CD8-positive, alpha-beta memory T cell (primary cell): Measurements from ENCODE around the gene PCSK2. TPM values are rescaled to one million over a fixed set of nuclear protein-coding genes. Genes with fewer than 3 reads are reported as not detected.

Source experiments
- CTCF ChIA-PET: fragments of 350-600 bp; sonication (Branson Sonifier 250); formaldehyde crosslinking; loops from one replicate; lab custom pipeline; 2021; ENCODE audit warnings: antibody characterized with exemption; lab: Charles Lee
- POLR2A ChIA-PET: fragments of 350-600 bp; sonication (Branson Sonifier 250); formaldehyde crosslinking; loops from one replicate; lab custom pipeline; 2021; ENCODE audit warnings: antibody characterized with exemption; lab: Charles Lee
- DNase-seq, 5 donors: peaks; one replicate each; pipeline versions ENCODE4 v3.0.0 to v3.0.0-alpha.2; 2020 to 2022; ENCODE audit warnings: mixed read lengths in 1 of 5
- H3K27ac ChIP-seq: one replicate; pipeline ENCODE4 v1.7.0; 2013; ENCODE audit warnings: low read depth, mild to moderate bottlenecking, low read length, moderate library complexity
- H3K27me3 ChIP-seq: 2 replicates; pipeline ENCODE4 v1.7.0; 2013; ENCODE audit warnings: low read length, mild to moderate bottlenecking; ENCODE audit not compliant: insufficient read depth, poor library complexity, severe bottlenecking
- H3K36me3 ChIP-seq: 2 replicates; pipeline ENCODE4 v1.7.0; 2013; ENCODE audit warnings: mild to moderate bottlenecking, low read length, moderate library complexity; ENCODE audit not compliant: insufficient read depth
- H3K4me1 ChIP-seq: 2 replicates; pipeline ENCODE4 v1.7.0; 2013; ENCODE audit warnings: mild to moderate bottlenecking, low read length, moderate library complexity; ENCODE audit not compliant: insufficient read depth
- H3K4me3 ChIP-seq: 2 replicates; pipeline ENCODE4 v1.7.0; 2013; ENCODE audit warnings: mild to moderate bottlenecking, low read length
- H3K9me3 ChIP-seq: 2 replicates; pipeline ENCODE4 v1.7.0; 2013; ENCODE audit warnings: mild to moderate bottlenecking, low read length
- H3K27ac Mint-ChIP-seq, 8 donors: one replicate each; pipeline ENCODE4 v1.8.0; 2020 to 2021; ENCODE audit warnings: mixed read lengths in 8 of 8, mild to moderate bottlenecking in 6 of 8, inconsistent platforms in 3 of 8, moderate library complexity in 3 of 8
- H3K27me3 Mint-ChIP-seq, 2 donors: one replicate each; pipeline ENCODE4 v1.8.0; 2020 to 2021; ENCODE audit warnings: mixed read lengths in 2 of 2, mild to moderate bottlenecking in 1 of 2, moderate library complexity in 1 of 2
- H3K36me3 Mint-ChIP-seq, 3 donors: one replicate each; pipeline ENCODE4 v1.8.0; 2020 to 2021; ENCODE audit warnings: mixed read lengths in 3 of 3, inconsistent platforms in 1 of 3, mild to moderate bottlenecking in 1 of 3
- H3K4me1 Mint-ChIP-seq, 3 donors: one replicate each; pipeline ENCODE4 v1.8.0; 2020 to 2021; ENCODE audit warnings: mixed read lengths in 3 of 3, inconsistent platforms in 1 of 3, mild to moderate bottlenecking in 1 of 3
- H3K4me3 Mint-ChIP-seq, 7 donors: one replicate each; pipeline ENCODE4 v1.8.0; 2020 to 2021; ENCODE audit warnings: mixed read lengths in 7 of 7, mild to moderate bottlenecking in 6 of 7, moderate library complexity in 4 of 7, inconsistent platforms in 2 of 7
- H3K9me3 Mint-ChIP-seq, 5 donors: one replicate each; pipeline ENCODE4 v1.8.0; 2020 to 2022; ENCODE audit warnings: mixed read lengths in 5 of 5, mild to moderate bottlenecking in 3 of 5, moderate library complexity in 2 of 5, inconsistent platforms in 1 of 5
- polyA plus RNA-seq: library from polyadenylated mRNA; unstranded; fragments of 300-500 nt; fragmentation: Illumina TruSeq; gene quantifications from one replicate; pipeline ENCODE4 v1.2.3, GENCODE V29; 2021
- total RNA-seq, 2 experiments: library from RNA; stranded (reverse); gene quantifications; one replicate each; pipeline ENCODE4 v1.2.3, GENCODE V29; 2021

The PCSK2 gene
- total and polyA plus RNA-seq, 3 experiments from 2014 or later = not detected

GRCh38 chr20:17345321-17345720 lies 118.5 kb downstream of the PCSK2 start:
- Mint-ChIP-seq H3K4me1 (no peaks in the 10 kb centered on the region), H3K27me3 (peaks cover 6 to 15% of the 10 kb centered on the region in 2 donors), H3K27ac (no peak overlapping the region), H3K36me3 (no peaks in the 10 kb centered on the region), H3K9me3 (peaks cover 0 to 4% (median 0%) of the 10 kb centered on the region in 5 donors), H3K4me3 (no peak overlapping the region)
- Histone ChIP-seq H3K36me3 (no peaks in the 10 kb centered on the region), H3K9me3 (no peaks in the 10 kb centered on the region), H3K4me3 (no peak overlapping the region), H3K27ac (no peak overlapping the region), H3K4me1 (no peaks in the 10 kb centered on the region), H3K27me3 (no peaks in the 10 kb centered on the region)
- no peak for DNase-seq
- POLR2A ChIA-PET = no interaction called here
- CTCF ChIA-PET = no interaction called here

DNA sequence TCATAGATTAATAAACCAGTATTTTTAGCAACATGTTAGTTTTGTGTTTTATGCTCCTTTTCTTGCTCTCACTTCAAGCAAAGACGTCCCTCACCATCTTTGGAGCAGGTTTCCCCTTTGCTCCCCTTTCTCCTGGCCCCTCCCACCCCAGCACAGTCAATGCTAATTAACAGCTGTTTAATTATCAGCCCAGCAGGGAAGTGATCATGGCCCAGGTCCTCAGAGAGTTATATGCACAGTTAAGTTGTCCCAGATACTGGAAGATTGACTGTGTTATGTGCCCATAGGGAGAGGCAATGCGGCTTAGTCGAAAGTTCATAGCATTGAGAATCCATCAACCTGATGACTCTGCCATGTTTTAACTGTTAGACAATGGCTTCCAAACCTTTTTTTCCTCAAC lies 123.5 kb downstream of the PCSK2 start:
- ChIA-PET POLR2A (no interaction called here), CTCF (no interaction called here)
- Mint-ChIP-seq H3K27me3 (peaks cover 7 to 22% of the 10 kb centered on the region in 2 donors), H3K9me3 (peaks cover 0 to 5% (median 0%) of the 10 kb centered on the region in 5 donors), H3K27ac (no peak overlapping the region), H3K36me3 (no peaks in the 10 kb centered on the region), H3K4me3 (no peak overlapping the region), H3K4me1 (no peaks in the 10 kb centered on the region)
- H3K9me3 ChIP-seq = no peaks in the 10 kb centered on the region
- H3K27ac ChIP-seq = no peak overlapping the region
- H3K27me3 ChIP-seq = no peaks in the 10 kb centered on the region
- DNase-seq = no peak
- no peak overlapping the region for H3K4me3 ChIP-seq
- H3K4me1 ChIP-seq = no peaks in the 10 kb centered on the region
- no peaks in the 10 kb centered on the region for H3K36me3 ChIP-seq

- Mint-ChIP-seq H3K27ac (no peak overlapping the region), H3K36me3 (no peaks in the 10 kb centered on the region), H3K27me3 (peaks cover 2 to 4% of the 10 kb centered on the region in 2 donors), H3K9me3 (no peaks in the 10 kb centered on the region), H3K4me3 (no peak overlapping the region), H3K4me1 (no peaks in the 10 kb centered on the region)
- Histone ChIP-seq H3K27ac (no peak overlapping the region), H3K9me3 (no peaks in the 10 kb centered on the region), H3K4me1 (no peaks in the 10 kb centered on the region), H3K27me3 (no peaks in the 10 kb centered on the region), H3K4me3 (no peak overlapping the region), H3K36me3 (no peaks in the 10 kb centered on the region)
- ChIA-PET POLR2A (no interaction called here), CTCF (no interaction called here)
- DNase-seq = no peak
Measured at GRCh38 chr20:17357238-17357637, 130.4 kb downstream of the PCSK2 start.

DNA sequence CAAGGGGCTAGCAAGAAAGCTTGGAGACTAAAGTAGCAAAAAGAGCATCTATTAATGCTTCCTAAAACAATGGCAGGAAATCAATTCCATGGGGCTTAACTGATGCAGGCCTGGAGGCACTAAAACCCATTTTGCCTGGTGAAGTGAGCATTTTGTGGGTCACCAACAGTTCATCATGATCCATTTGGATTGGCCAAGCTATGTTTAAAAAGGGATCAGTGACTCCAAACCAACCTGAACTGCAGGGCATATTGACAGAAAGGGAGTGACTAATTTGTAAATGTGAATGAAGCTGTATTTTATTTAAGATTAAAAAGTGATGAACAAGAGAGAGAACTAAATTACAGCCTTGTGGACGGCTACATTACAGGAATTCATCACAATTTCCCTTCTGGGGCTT lies 132.0 kb downstream of the PCSK2 start:
- Mint-ChIP-seq H3K4me3 (no peak overlapping the region), H3K36me3 (no peaks in the 10 kb centered on the region), H3K9me3 (no peaks in the 10 kb centered on the region), H3K4me1 (no peaks in the 10 kb centered on the region), H3K27ac (no peak overlapping the region), H3K27me3 (peaks cover 0 to 4% of the 10 kb centered on the region in 2 donors)
- CTCF ChIA-PET = no interaction called here
- no peak for DNase-seq
- H3K27me3 ChIP-seq = no peaks in the 10 kb centered on the region
- no peaks in the 10 kb centered on the region for H3K9me3 ChIP-seq
- no peaks in the 10 kb centered on the region for H3K4me1 ChIP-seq
- H3K27ac ChIP-seq = no peak overlapping the region
- H3K4me3 ChIP-seq = no peak overlapping the region
- POLR2A ChIA-PET = no interaction called here
- no peaks in the 10 kb centered on the region for H3K36me3 ChIP-seq

DNA sequence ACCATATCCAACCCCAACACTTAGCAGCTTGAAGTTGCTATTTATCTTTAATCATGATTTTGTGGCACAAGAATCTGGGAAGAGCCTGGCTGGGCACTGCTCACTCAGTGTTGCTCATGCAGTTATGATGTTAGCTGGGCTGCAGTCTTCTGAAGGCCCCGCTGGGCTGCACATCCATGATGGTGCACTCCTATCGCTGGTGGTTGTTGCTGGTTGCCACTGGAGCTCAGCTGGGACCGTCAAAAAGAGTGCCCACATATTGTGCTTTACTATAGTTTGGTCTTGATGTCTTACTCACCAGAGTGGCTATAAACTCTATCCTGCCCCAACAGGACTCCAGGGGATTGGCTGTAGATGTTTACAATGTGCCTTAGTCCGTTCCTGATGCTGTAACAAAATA lies 137.8 kb downstream of the PCSK2 start:
- Mint-ChIP-seq H3K27me3 (peaks cover 0 to 4% of the 10 kb centered on the region in 2 donors), H3K9me3 (no peaks in the 10 kb centered on the region), H3K27ac (no peak overlapping the region), H3K4me1 (no peaks in the 10 kb centered on the region), H3K4me3 (no peak overlapping the region), H3K36me3 (no peaks in the 10 kb centered on the region)
- H3K27me3 ChIP-seq = no peaks in the 10 kb centered on the region
- CTCF ChIA-PET = no interaction called here
- H3K4me1 ChIP-seq = no peaks in the 10 kb centered on the region
- POLR2A ChIA-PET = no interaction called here
- no peak overlapping the region for H3K27ac ChIP-seq
- H3K36me3 ChIP-seq = no peaks in the 10 kb centered on the region
- H3K9me3 ChIP-seq = no peaks in the 10 kb centered on the region
- no peak for DNase-seq
- H3K4me3 ChIP-seq = no peak overlapping the region

DNA sequence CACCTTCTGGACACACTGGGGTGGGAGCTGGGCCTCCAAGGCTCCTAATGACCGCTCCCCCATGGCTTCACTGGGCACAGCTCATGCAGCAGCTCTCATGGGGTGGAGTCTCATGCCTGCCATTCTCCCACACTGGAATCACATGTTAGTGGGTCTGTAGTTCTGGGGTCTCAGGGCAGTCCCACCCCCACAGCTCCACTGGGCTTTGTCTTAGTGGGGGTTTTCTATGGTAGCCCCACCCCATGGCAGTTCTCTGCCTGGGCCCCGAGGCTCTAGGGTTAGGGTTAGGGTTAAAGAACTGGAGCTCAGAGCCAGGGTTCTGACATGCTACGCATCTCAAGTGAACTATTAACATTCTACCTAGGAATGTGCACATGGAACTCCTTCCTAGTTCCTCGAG lies 139.0 kb downstream of the PCSK2 start:
- no peak overlapping the region for H3K27ac Mint-ChIP-seq
- Histone ChIP-seq H3K36me3 (no peaks in the 10 kb centered on the region), H3K4me3 (no peak overlapping the region), H3K27me3 (no peaks in the 10 kb centered on the region), H3K9me3 (no peaks in the 10 kb centered on the region), H3K4me1 (no peaks in the 10 kb centered on the region), H3K27ac (no peak overlapping the region)
- peaks cover 0 to 7% of the 10 kb centered on the region in 2 donors for H3K27me3 Mint-ChIP-seq
- no peaks in the 10 kb centered on the region for H3K36me3 Mint-ChIP-seq
- H3K4me3 Mint-ChIP-seq = no peak overlapping the region
- no peaks in the 10 kb centered on the region for H3K9me3 Mint-ChIP-seq
- DNase-seq = no peak
- CTCF ChIA-PET = no interaction called here
- H3K4me1 Mint-ChIP-seq = no peaks in the 10 kb centered on the region
- POLR2A ChIA-PET = no interaction called here

- DNase-seq = no peak
- no peak overlapping the region for H3K27ac Mint-ChIP-seq
- Histone ChIP-seq H3K36me3 (no peaks in the 10 kb centered on the region), H3K4me1 (no peaks in the 10 kb centered on the region), H3K9me3 (no peaks in the 10 kb centered on the region), H3K27ac (no peak overlapping the region), H3K4me3 (no peak overlapping the region), H3K27me3 (no peaks in the 10 kb centered on the region)
- no peaks in the 10 kb centered on the region for H3K4me1 Mint-ChIP-seq
- no peaks in the 10 kb centered on the region for H3K36me3 Mint-ChIP-seq
- ChIA-PET CTCF (no interaction called here), POLR2A (no interaction called here)
- H3K9me3 Mint-ChIP-seq = no peaks in the 10 kb centered on the region
- H3K27me3 Mint-ChIP-seq = peaks cover 0 to 21% of the 10 kb centered on the region in 2 donors
- H3K4me3 Mint-ChIP-seq = no peak overlapping the region
Measured at GRCh38 chr20:17369506-17369905, 142.7 kb downstream of the PCSK2 start.

- no peaks in the 10 kb centered on the region for H3K9me3 Mint-ChIP-seq
Measured at GRCh38 chr20:17372806-17373440, 146.1 kb downstream of the PCSK2 start.

More at GRCh38 chr20:17372806-17373440, 146.1 kb downstream of the PCSK2 start:
- no peak for DNase-seq
- no peaks in the 10 kb centered on the region for H3K4me1 ChIP-seq
- H3K27me3 ChIP-seq = no peaks in the 10 kb centered on the region
- no peaks in the 10 kb centered on the region for H3K36me3 ChIP-seq
- Mint-ChIP-seq H3K36me3 (no peaks in the 10 kb centered on the region), H3K4me3 (no peak overlapping the region), H3K27me3 (peaks cover 0 to 21% of the 10 kb centered on the region in 2 donors), H3K4me1 (no peaks in the 10 kb centered on the region), H3K27ac (no peak overlapping the region)
- no peak overlapping the region for H3K4me3 ChIP-seq
- H3K9me3 ChIP-seq = no peaks in the 10 kb centered on the region
- ChIA-PET CTCF (no interaction called here), POLR2A (no interaction called here)
- H3K27ac ChIP-seq = no peak overlapping the region
